Keratinocyte (primary cell): Measurements from ENCODE around the gene DNAH17. TPM values are rescaled to one million over a fixed set of nuclear protein-coding genes. Genes with fewer than 3 reads are reported as not detected.

Experiments
- DNase-seq: peaks from one replicate; pipeline ENCODE4 v3.0.0-alpha.2; 2011; ENCODE audit warnings: low read depth, missing footprints, low spot score
- FAIRE-seq: peaks from 2 replicates; lab custom pipeline; 2011; peaks lifted over from hg19 to GRCh38; lab: Jason Lieb, UNC
- H2AFZ ChIP-seq: 2 replicates; pipeline ENCODE4 v1.6.0; 2012; ENCODE audit warnings: low read length, control low read depth, inconsistent platforms; ENCODE audit not compliant: control insufficient read depth
- H3K27ac ChIP-seq: 2 replicates; pipeline ENCODE4 v1.5.1; 2011; ENCODE audit warnings: low read length; ENCODE audit not compliant: control insufficient read depth, insufficient read depth
- H3K27me3 ChIP-seq: 3 replicates; pipeline ENCODE4 v1.6.0; 2011; ENCODE audit warnings: low read length; ENCODE audit not compliant: control insufficient read depth, insufficient read depth; ENCODE audit errors: extremely low read depth
- H3K36me3 ChIP-seq, 2 experiments: 2 replicates in 1 of 2; 3 replicates in 1 of 2; pipeline ENCODE4 v1.5.1; 2011; ENCODE audit warnings: low read length in 2 of 2, mild to moderate bottlenecking in 1 of 2; ENCODE audit not compliant: control insufficient read depth in 2 of 2, insufficient read depth in 2 of 2; ENCODE audit errors: extremely low read depth in 1 of 2
- H3K4me1 ChIP-seq: 3 replicates; pipeline ENCODE4 v1.5.1; 2011; ENCODE audit warnings: low read length; ENCODE audit not compliant: control insufficient read depth, insufficient read depth; ENCODE audit errors: extremely low read depth
- H3K4me2 ChIP-seq: 3 replicates; pipeline ENCODE4 v1.6.0; 2011; ENCODE audit warnings: low read depth, low read length; ENCODE audit not compliant: control insufficient read depth, insufficient read depth; ENCODE audit errors: extremely low read depth
- H3K4me3 ChIP-seq, 3 experiments: fragments of 200-600 bp in 1 of 3; sonication (generic) in 1 of 3; 2 replicates in 2 of 3; 3 replicates in 1 of 3; pipeline ENCODE4 v1.5.1; 2011 to 2016; ENCODE audit warnings: low read length in 3 of 3, mild to moderate bottlenecking in 3 of 3, control low read depth in 2 of 3, inconsistent platforms in 1 of 3, low read depth in 1 of 3, mixed read lengths in 1 of 3, mixed run types in 1 of 3, moderate library complexity in 1 of 3; ENCODE audit not compliant: control insufficient read depth in 2 of 3, insufficient read depth in 2 of 3; ENCODE audit errors: extremely low read depth in 1 of 3
- H3K79me2 ChIP-seq: 2 replicates; pipeline ENCODE4 v1.6.0; 2012; ENCODE audit warnings: low read length; ENCODE audit not compliant: control insufficient read depth, insufficient read depth
- H3K9ac ChIP-seq: 3 replicates; pipeline ENCODE4 v1.6.0; 2011; ENCODE audit warnings: low read length; ENCODE audit not compliant: control insufficient read depth, insufficient read depth; ENCODE audit errors: extremely low read depth
- H3K9me1 ChIP-seq: 3 replicates; pipeline ENCODE4 v1.6.0; 2011; ENCODE audit warnings: low read length; ENCODE audit not compliant: control insufficient read depth, insufficient read depth; ENCODE audit errors: extremely low read depth
- H3K9me3 ChIP-seq: 2 replicates; pipeline ENCODE4 v1.5.1; 2012; ENCODE audit warnings: low read depth, low read length; ENCODE audit not compliant: control insufficient read depth
- H4K20me1 ChIP-seq: 3 replicates; pipeline ENCODE4 v1.6.0; 2011; ENCODE audit warnings: low read length; ENCODE audit not compliant: control insufficient read depth, insufficient read depth; ENCODE audit errors: extremely low read depth
- EZH2 ChIP-seq: IDR thresholded peaks from one replicate; pipeline ENCODE4 v1.6.1; 2012; ENCODE audit warnings: inconsistent platforms, mild to moderate bottlenecking, low read length, moderate library complexity
- dilution Hi-C: fragments of 300-500 bp; cut with MboI; formaldehyde crosslinking; loops from one replicate; pipeline ENCODE4 v1.7.0; 2020; ENCODE audit warnings: low sequenced_read_pairs; ENCODE audit not compliant: extremely low pct_ligation_motif_present
- polyA plus RNA-seq, 5 experiments: library from polyadenylated mRNA; depleted of rRNA in 3 of 5; stranded (reverse) in 3 of 5; stranded (forward) in 1 of 5; unstranded in 1 of 5; fragments of >200 nt; gene quantifications; 1 replicate in 1 of 5; 2 replicates in 3 of 5; 3 replicates in 1 of 5; pipeline versions ENCODE4 v1.2.1 to v1.2.3, GENCODE V29; 2011 to 2012; ENCODE audit warnings: missing spikeins in 2 of 5, low read depth in 1 of 5, low replicate concordance in 1 of 5
- TF ChIP-seq, protein P1 (sequence below), 3 experiments: IDR thresholded peaks in 1 of 3; conservative IDR thresholded peaks in 1 of 3; optimal IDR thresholded peaks in 1 of 3; 2 replicates in 2 of 3; 3 replicates in 1 of 3; pipeline versions ENCODE3 to v1.5.1; 2011; ENCODE audit warnings: low read length in 3 of 3, mild to moderate bottlenecking in 3 of 3, moderate library complexity in 2 of 3, control low read depth in 1 of 3, inconsistent platforms in 1 of 3; ENCODE audit not compliant: insufficient read depth in 2 of 3; ENCODE audit errors: extremely low read depth in 1 of 3

DNAH17 gene
- polyA plus RNA-seq, 1 donor (not counting 4 experiments of a cell fraction or from before 2014, with no cell fraction given), result 0.16 TPM

- no peak overlapping the region for H3K4me3 ChIP-seq
- no peak overlapping the region for H3K4me2 ChIP-seq
- H2AFZ ChIP-seq, result no peak overlapping the region
- dilution Hi-C loops, result no loop called here
- H3K36me3 ChIP-seq, result no peaks in the 10 kb centered on the region
- H4K20me1 ChIP-seq, result no peaks in the 10 kb centered on the region
- no peaks in the 10 kb centered on the region for H3K79me2 ChIP-seq
- no peaks in the 10 kb centered on the region for H3K9me1 ChIP-seq
- TF ChIP-seq, protein P1, sequence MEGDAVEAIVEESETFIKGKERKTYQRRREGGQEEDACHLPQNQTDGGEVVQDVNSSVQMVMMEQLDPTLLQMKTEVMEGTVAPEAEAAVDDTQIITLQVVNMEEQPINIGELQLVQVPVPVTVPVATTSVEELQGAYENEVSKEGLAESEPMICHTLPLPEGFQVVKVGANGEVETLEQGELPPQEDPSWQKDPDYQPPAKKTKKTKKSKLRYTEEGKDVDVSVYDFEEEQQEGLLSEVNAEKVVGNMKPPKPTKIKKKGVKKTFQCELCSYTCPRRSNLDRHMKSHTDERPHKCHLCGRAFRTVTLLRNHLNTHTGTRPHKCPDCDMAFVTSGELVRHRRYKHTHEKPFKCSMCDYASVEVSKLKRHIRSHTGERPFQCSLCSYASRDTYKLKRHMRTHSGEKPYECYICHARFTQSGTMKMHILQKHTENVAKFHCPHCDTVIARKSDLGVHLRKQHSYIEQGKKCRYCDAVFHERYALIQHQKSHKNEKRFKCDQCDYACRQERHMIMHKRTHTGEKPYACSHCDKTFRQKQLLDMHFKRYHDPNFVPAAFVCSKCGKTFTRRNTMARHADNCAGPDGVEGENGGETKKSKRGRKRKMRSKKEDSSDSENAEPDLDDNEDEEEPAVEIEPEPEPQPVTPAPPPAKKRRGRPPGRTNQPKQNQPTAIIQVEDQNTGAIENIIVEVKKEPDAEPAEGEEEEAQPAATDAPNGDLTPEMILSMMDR (optimal IDR thresholded peaks at IDR 0.05 in 1 of 3, IDR thresholded peaks at IDR 0.05 in 1 of 3, conservative IDR thresholded peaks at IDR 0.05 in 1 of 3; ENCODE audit: extremely low read depth in 1 of 3, insufficient read depth in 2 of 3, low read length in 3 of 3), result no peak
- no peak for TF ChIP-seq EZH2
- H3K27ac ChIP-seq, result no peak overlapping the region
- H3K9me3 ChIP-seq, result no peaks in the 10 kb centered on the region
- H3K9ac ChIP-seq, result no peak overlapping the region
- no peaks in the 10 kb centered on the region for H3K4me1 ChIP-seq
- FAIRE-seq (no peak), DNase-seq (no peak)
- H3K27me3 ChIP-seq, result no peaks in the 10 kb centered on the region
Measured at GRCh38 chr17:78469443-78469842, 107.8 kb downstream of the DNAH17 start.

- Histone ChIP-seq H3K9me1 (no peaks in the 10 kb centered on the region), H3K4me3 (no peak overlapping the region), H3K36me3 (no peaks in the 10 kb centered on the region), H3K4me1 (no peaks in the 10 kb centered on the region), H3K27me3 (no peaks in the 10 kb centered on the region), H2AFZ (no peak overlapping the region), H3K4me2 (no peak overlapping the region), H3K9ac (no peak overlapping the region), H3K9me3 (no peaks in the 10 kb centered on the region), H3K79me2 (no peaks in the 10 kb centered on the region), H3K27ac (no peak overlapping the region), H4K20me1 (no peaks in the 10 kb centered on the region)
- FAIRE-seq, result no peak
- no peak for TF ChIP-seq EZH2
- TF ChIP-seq, protein P1 (optimal IDR thresholded peaks at IDR 0.05 in 1 of 3, IDR thresholded peaks at IDR 0.05 in 1 of 3, conservative IDR thresholded peaks at IDR 0.05 in 1 of 3; ENCODE audit: extremely low read depth in 1 of 3, insufficient read depth in 2 of 3, low read length in 3 of 3), result no peak
- no peak for DNase-seq
- dilution Hi-C loops, result no loop called here
Measured at GRCh38 chr17:78468366-78468765, 108.8 kb downstream of the DNAH17 start.
